ENCODE results near the gene AURKAIP1. TPM values are rescaled to one million over a fixed set of nuclear protein-coding genes. Genes with fewer than 3 reads are reported as not detected.
"Not testable (repeated sequence)": the region's sequence is repeated elsewhere in the genome, so short reads cannot be mapped to it uniquely, and the experiment has no call there.

The AURKAIP1 gene
- total and polyA plus RNA-seq, 9 donors, result 6.0 to 94.0 (median 73.2) TPM

DNA sequence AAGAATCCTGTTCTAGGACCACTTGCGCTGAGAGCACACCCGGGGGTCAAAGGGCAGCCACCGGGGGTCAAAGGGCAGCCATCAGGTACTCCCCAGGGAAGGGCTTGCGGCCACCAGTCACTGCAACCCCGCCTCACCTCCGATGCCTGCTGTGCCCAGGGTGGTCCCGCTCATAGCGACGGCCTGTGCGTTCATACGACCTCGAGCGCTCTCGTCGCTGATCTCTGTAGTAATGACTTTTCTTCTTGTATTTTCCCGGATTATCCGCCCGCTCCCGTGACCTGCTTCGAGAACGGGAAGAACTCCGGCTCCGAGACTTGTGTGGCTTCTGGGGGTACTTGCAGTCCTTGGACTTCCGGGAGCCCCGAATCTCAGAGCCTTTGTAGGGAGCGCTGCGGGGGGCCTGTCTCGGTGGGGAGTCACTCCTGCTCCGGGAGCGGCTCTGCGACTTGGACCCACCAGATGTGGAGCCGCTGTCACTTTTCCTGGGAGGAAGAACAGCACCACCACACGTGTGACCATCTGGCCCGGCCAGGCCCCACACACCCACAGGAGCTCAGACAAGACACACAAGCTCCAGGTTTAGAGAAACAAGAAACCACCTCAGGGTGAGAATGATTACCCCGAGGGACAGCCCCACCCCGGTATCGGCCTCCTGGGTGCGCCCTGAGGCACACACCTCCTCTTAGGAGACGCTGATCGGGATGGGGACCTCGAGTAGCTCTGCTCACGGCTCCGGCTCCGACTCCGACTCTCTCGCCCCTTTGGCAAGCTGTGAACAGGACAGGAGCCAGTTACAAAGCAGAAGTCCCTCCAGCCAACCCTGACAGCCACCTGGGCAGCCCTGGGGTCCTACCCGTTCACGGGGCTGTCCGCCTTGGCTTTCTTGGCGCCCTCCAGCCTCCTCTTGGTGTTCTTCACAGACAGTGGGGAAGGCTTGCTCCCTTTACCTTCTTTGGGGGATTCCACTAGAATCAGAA, 12.4 kb upstream of the AURKAIP1 start:
- Histone ChIP-seq H3K27ac (no peak overlapping the region), H3K4me3 (no peak overlapping the region), H3K4me1 (ENCODE audit: insufficient read depth) (no peaks in the 10 kb centered on the region), H3K9me3 (no peaks in the 10 kb centered on the region), H3K36me3 (peaks cover 2% of the 10 kb centered on the region), H3K27me3 (no peaks in the 10 kb centered on the region)
- 93 to 96% (median 94%) methylated on average over 50 of the region's 50 CpGs for WGBS, 3 donors
- DNase-seq, result no peak
- TF ChIP-seq, protein P1, sequence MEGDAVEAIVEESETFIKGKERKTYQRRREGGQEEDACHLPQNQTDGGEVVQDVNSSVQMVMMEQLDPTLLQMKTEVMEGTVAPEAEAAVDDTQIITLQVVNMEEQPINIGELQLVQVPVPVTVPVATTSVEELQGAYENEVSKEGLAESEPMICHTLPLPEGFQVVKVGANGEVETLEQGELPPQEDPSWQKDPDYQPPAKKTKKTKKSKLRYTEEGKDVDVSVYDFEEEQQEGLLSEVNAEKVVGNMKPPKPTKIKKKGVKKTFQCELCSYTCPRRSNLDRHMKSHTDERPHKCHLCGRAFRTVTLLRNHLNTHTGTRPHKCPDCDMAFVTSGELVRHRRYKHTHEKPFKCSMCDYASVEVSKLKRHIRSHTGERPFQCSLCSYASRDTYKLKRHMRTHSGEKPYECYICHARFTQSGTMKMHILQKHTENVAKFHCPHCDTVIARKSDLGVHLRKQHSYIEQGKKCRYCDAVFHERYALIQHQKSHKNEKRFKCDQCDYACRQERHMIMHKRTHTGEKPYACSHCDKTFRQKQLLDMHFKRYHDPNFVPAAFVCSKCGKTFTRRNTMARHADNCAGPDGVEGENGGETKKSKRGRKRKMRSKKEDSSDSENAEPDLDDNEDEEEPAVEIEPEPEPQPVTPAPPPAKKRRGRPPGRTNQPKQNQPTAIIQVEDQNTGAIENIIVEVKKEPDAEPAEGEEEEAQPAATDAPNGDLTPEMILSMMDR (IDR thresholded peaks at IDR 0.05), result no peak
- no peak for TF ChIP-seq POLR2A (IDR thresholded peaks at IDR 0.05)
- no peak for TF ChIP-seq EP300 (IDR thresholded peaks at IDR 0.05)
- intact Hi-C loops (cut with DNase I), result no loop called here

- intact Hi-C loops (cut with DNase I), result no loop called here
- no peak overlapping the region for H3K27ac ChIP-seq
- no peak for DNase-seq
- 83 to 87% (median 84%) methylated on average over 8 of the region's 8 CpGs for WGBS, 3 donors
- no peak overlapping the region for H3K4me3 ChIP-seq
- no peaks in the 10 kb centered on the region for H3K4me1 ChIP-seq (ENCODE audit: insufficient read depth)
- no peaks in the 10 kb centered on the region for H3K9me3 ChIP-seq
- peaks cover 2% of the 10 kb centered on the region for H3K36me3 ChIP-seq
- no peaks in the 10 kb centered on the region for H3K27me3 ChIP-seq
- TF ChIP-seq EP300 (IDR thresholded peaks at IDR 0.05) (no peak), POLR2A (IDR thresholded peaks at IDR 0.05) (no peak)
- TF ChIP-seq, protein P1 (IDR thresholded peaks at IDR 0.05), result no peak
These were observed 10.9 kb upstream of the AURKAIP1 start for GRCh38 chr1:1385931-1386330.

DNA sequence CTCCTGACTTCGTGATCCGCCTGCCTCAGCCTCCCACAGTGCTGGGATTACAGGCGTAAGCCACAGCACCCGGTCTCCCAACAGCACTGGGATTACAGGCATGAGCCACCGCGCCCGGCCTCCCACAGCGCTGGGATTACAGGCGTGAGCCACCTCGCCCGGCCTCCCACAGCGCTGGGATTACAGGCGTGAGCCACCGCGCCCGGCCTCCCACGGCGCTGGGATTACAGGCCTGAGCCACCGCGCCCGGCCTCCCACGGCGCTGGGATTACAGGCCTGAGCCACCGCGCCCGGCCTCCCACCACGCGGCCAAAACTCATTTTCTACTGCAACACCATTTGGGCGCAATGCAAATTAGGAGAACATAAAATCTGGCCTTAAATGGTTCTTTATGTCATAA, 10.3 kb upstream of the AURKAIP1 start:
- H3K4me3 ChIP-seq; H3K9me3 ChIP-seq; H3K4me1 ChIP-seq (ENCODE audit: insufficient read depth); H3K27ac ChIP-seq; intact Hi-C loops (cut with DNase I); H3K36me3 ChIP-seq; DNase-seq; H3K27me3 ChIP-seq: not testable (repeated sequence)
- 94 to 95% (median 95%) methylated on average over 28 to 29 of the region's 29 CpGs for WGBS, 3 donors

DNA sequence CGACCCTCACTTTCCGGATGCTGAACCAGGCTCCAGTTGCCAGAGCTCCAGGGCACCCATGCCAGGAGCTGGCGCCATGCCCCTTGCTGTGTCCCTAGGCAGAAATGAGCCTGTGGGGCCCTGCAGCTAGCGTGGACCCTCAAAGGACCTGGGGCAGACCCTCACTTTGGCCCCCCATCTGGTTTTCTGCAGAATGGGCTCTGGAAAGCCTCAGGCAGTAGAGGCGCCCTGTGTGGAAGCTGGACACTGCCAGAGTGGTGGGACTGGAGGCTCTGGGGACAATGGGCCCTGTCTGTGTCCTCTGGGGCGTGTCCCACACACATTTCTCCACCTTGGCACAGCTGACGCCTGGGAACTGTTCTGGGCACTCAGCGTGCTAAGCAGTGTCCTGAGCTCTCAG, 6.3 kb upstream of the AURKAIP1 start:
- Histone ChIP-seq H3K36me3 (no peaks in the 10 kb centered on the region), H3K9me3 (no peaks in the 10 kb centered on the region), H3K4me1 (ENCODE audit: insufficient read depth) (no peaks in the 10 kb centered on the region), H3K27me3 (no peaks in the 10 kb centered on the region), H3K27ac (no peak overlapping the region), H3K4me3 (no peak overlapping the region)
- DNase-seq, result no peak
- TF ChIP-seq EP300 (IDR thresholded peaks at IDR 0.05) (no peak), POLR2A (IDR thresholded peaks at IDR 0.05) (no peak)
- TF ChIP-seq, protein P1 (IDR thresholded peaks at IDR 0.05), result no peak
- 81 to 85% (median 81%) methylated on average over 7 to 8 of the region's 8 CpGs for WGBS, 3 donors
- intact Hi-C loops (cut with DNase I), result no loop called here

DNA sequence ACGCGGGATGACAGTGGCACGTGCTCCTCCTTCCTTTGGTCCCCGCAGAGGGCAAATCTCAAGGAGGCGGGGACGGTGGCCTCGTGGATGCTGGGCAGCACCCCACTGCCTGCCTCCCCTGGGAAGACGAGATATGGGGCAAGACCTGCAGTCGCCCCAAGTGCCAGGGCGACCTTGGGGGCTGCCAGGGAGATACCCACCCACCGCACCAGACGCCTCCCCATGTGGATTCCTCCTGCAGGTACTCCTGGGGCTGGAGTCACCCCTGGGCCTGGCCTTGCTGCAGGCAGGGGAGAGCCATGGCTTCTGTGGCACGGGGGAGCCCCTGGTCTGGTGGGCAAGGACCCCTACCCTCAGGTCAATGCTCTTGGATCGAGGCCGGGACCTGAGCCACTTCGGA, 5.9 kb upstream of the AURKAIP1 start:
- DNase-seq, result no peak
- intact Hi-C loops (cut with DNase I), result no loop called here
- WGBS, 3 donors, result 83 to 94% (median 87%) methylated on average over 16 of the region's 16 CpGs
- no peak overlapping the region for H3K27ac ChIP-seq
- peaks cover 1% of the 10 kb centered on the region for H3K4me1 ChIP-seq (ENCODE audit: insufficient read depth)
- H3K27me3 ChIP-seq, result no peaks in the 10 kb centered on the region
- TF ChIP-seq POLR2A (IDR thresholded peaks at IDR 0.05), result no peak
- TF ChIP-seq EP300 (IDR thresholded peaks at IDR 0.05), result no peak
- TF ChIP-seq, protein P1 (IDR thresholded peaks at IDR 0.05), result no peak
- no peak overlapping the region for H3K4me3 ChIP-seq
- no peaks in the 10 kb centered on the region for H3K9me3 ChIP-seq
- no peaks in the 10 kb centered on the region for H3K36me3 ChIP-seq

Data from ovary (tissue), 9 donors.